DOHH2 (cell line): ENCODE results near the gene SLITRK1.

Experiments
- H3F3A ChIP-seq: fragments of 200-600 bp; sonication (generic), shearing (Covaris generic); 2 replicates; pipeline ENCODE4 v1.6.0; 2016; ENCODE audit warnings: antibody characterized with exemption, mild to moderate bottlenecking; ENCODE audit not compliant: control insufficient read depth, insufficient read depth
- H3K27ac ChIP-seq: fragments of 200-600 bp; sonication (generic); 2 replicates; pipeline ENCODE4 v1.5.1; 2014; ENCODE audit warnings: low read depth, mild to moderate bottlenecking, low read length, moderate library complexity
- H3K27me3 ChIP-seq: fragments of 200-600 bp; sonication (generic); 2 replicates; pipeline ENCODE4 v1.6.1; 2014; ENCODE audit warnings: mild to moderate bottlenecking, low read length, mixed read lengths; ENCODE audit not compliant: control insufficient read depth
- H3K36me3 ChIP-seq: fragments of 200-600 bp; sonication (generic); 2 replicates; pipeline ENCODE4 v1.6.1; 2014; ENCODE audit warnings: mild to moderate bottlenecking, low read length, moderate library complexity, mixed read lengths; ENCODE audit not compliant: control insufficient read depth
- H3K4me1 ChIP-seq: fragments of 200-600 bp; sonication (generic); 2 replicates; pipeline ENCODE4 v1.6.1; 2014; ENCODE audit warnings: mild to moderate bottlenecking, low read length, mixed read lengths; ENCODE audit not compliant: control insufficient read depth
- H3K4me2 ChIP-seq: fragments of 200-600 bp; sonication (generic); 2 replicates; pipeline ENCODE4 v1.6.0; 2014; ENCODE audit warnings: mild to moderate bottlenecking, low read length, moderate library complexity
- H3K4me3 ChIP-seq: fragments of 200-600 bp; sonication (generic); 2 replicates; pipeline ENCODE4 v1.5.1; 2014; ENCODE audit warnings: mild to moderate bottlenecking, low read length, mixed read lengths
- H3K79me2 ChIP-seq: fragments of 200-600 bp; sonication (generic); 2 replicates; pipeline ENCODE4 v1.6.1; 2014; ENCODE audit warnings: mild to moderate bottlenecking, low read length, mixed read lengths; ENCODE audit not compliant: control insufficient read depth
- H3K9me2 ChIP-seq: fragments of 200-600 bp; sonication (generic); replicated peaks from 2 replicates; pipeline ENCODE4 v1.6.1; 2014; ENCODE audit warnings: mild to moderate bottlenecking, low read length, mixed read lengths; ENCODE audit not compliant: control insufficient read depth
- H3K9me3 ChIP-seq: fragments of 200-600 bp; sonication (generic); 2 replicates; pipeline ENCODE4 v1.6.1; 2014; ENCODE audit warnings: antibody characterized with exemption, low read length, mixed read lengths; ENCODE audit not compliant: control insufficient read depth, insufficient read depth
- H4K20me1 ChIP-seq: fragments of 200-600 bp; sonication (generic); 2 replicates; pipeline ENCODE4 v1.6.0; 2014; ENCODE audit warnings: low read depth, mild to moderate bottlenecking, antibody characterized with exemption, low read length, moderate library complexity; ENCODE audit not compliant: control insufficient read depth, insufficient read depth
- EZH2phosphoT487 ChIP-seq: fragments of 200-600 bp; sonication (generic); IDR thresholded peaks from 2 replicates; pipeline ENCODE4 v1.6.1; 2017; ENCODE audit warnings: borderline replicate concordance, mild to moderate bottlenecking, antibody characterized with exemption, low read length, moderate library complexity, mixed read lengths
- TF ChIP-seq, protein P1 (sequence below): fragments of 200-600 bp; sonication (generic); IDR thresholded peaks from one replicate; pipeline ENCODE4 v1.5.1; 2014; ENCODE audit warnings: antibody characterized with exemption, mild to moderate bottlenecking, low read depth, low read length; ENCODE audit not compliant: poor library complexity, severe bottlenecking

Gene SLITRK1

DNA sequence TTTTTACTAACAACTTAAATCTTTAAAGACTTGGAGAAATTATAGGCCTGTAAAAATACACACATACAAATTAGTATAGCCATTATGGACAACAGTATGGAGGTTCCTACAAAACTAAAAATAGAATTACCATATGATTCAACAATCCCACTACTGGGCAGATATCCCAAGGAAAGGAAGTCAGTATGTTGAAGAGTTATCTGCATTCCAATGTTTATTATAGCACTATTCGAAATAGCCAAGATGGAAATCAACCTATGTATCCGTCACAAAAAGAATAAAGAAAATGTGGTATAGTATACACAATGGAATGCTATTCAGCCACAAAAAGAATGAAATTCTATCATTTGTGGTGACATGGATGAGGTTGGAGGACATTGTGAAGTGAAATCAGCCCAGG is 37.2 kb downstream of the SLITRK1 start:
- Histone ChIP-seq H4K20me1 (no peaks in the 10 kb centered on the region), H3K9me3 (no peaks in the 10 kb centered on the region), H3K4me2 (no peak overlapping the region), H3K4me1 (no peaks in the 10 kb centered on the region), H3F3A (no peaks in the 10 kb centered on the region), H3K36me3 (no peaks in the 10 kb centered on the region), H3K27me3 (no peaks in the 10 kb centered on the region), H3K9me2 (no peaks in the 10 kb centered on the region), H3K27ac (no peak overlapping the region), H3K79me2 (no peaks in the 10 kb centered on the region), H3K4me3 (no peak overlapping the region)
- no peak for TF ChIP-seq EZH2phosphoT487
- TF ChIP-seq, protein P1, sequence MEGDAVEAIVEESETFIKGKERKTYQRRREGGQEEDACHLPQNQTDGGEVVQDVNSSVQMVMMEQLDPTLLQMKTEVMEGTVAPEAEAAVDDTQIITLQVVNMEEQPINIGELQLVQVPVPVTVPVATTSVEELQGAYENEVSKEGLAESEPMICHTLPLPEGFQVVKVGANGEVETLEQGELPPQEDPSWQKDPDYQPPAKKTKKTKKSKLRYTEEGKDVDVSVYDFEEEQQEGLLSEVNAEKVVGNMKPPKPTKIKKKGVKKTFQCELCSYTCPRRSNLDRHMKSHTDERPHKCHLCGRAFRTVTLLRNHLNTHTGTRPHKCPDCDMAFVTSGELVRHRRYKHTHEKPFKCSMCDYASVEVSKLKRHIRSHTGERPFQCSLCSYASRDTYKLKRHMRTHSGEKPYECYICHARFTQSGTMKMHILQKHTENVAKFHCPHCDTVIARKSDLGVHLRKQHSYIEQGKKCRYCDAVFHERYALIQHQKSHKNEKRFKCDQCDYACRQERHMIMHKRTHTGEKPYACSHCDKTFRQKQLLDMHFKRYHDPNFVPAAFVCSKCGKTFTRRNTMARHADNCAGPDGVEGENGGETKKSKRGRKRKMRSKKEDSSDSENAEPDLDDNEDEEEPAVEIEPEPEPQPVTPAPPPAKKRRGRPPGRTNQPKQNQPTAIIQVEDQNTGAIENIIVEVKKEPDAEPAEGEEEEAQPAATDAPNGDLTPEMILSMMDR: no peak

DNA sequence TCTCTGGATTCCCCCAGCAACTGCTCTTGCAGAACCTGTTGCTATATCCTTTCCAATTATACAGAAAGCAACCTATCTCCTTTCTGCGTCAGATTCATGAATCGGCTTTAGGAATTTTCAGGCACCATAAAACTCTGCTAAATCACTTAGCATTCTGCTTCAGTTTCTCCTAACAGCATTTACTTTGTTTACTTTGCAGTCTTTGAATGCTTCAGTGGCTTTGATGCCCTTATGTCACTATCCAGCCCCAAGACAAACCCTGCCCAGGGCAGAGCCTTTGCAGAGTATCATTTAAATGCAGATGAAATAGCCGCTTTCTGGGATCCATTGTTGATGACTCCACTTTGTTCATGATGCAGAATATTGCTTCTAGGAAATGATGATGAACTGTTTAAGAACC is 43.1 kb downstream of the SLITRK1 start:
- Histone ChIP-seq H3K36me3 (no peaks in the 10 kb centered on the region), H4K20me1 (no peaks in the 10 kb centered on the region), H3F3A (no peaks in the 10 kb centered on the region), H3K4me1 (no peaks in the 10 kb centered on the region), H3K27ac (no peak overlapping the region), H3K79me2 (no peaks in the 10 kb centered on the region), H3K9me3 (no peaks in the 10 kb centered on the region), H3K9me2 (no peaks in the 10 kb centered on the region), H3K27me3 (no peaks in the 10 kb centered on the region), H3K4me3 (no peak overlapping the region), H3K4me2 (no peak overlapping the region)
- TF ChIP-seq, protein P1: no peak
- no peak for TF ChIP-seq EZH2phosphoT487

DNA sequence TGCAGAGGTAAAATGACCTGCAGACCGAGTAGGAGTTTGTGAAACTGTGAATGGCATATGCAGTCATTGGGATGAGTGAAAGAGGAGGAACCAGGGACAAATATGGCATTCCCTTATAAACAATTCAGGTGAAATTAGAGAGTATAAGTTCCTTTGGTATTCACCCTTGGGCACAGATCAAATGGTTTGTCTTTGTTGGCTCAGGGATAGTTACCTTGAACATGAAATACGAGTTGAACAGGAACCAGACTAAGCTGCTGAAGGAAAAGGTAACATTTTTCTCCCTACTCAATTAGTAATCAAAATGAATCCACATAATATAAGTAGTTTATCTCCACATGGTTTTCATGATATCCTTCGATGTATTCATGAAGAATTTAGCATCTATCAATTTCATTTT is 50.5 kb downstream of the SLITRK1 start:
- no peaks in the 10 kb centered on the region for H3K9me3 ChIP-seq
- no peak overlapping the region for H3K27ac ChIP-seq
- TF ChIP-seq, protein P1: no peak
- TF ChIP-seq EZH2phosphoT487: no peak
- H3K79me2 ChIP-seq: no peaks in the 10 kb centered on the region
- no peaks in the 10 kb centered on the region for H3K9me2 ChIP-seq
- no peak overlapping the region for H3K4me3 ChIP-seq
- H3K4me1 ChIP-seq: no peaks in the 10 kb centered on the region
- no peak overlapping the region for H3K4me2 ChIP-seq
- H3F3A ChIP-seq: no peaks in the 10 kb centered on the region
- no peaks in the 10 kb centered on the region for H3K27me3 ChIP-seq
- H4K20me1 ChIP-seq: no peaks in the 10 kb centered on the region
- no peaks in the 10 kb centered on the region for H3K36me3 ChIP-seq

DNA sequence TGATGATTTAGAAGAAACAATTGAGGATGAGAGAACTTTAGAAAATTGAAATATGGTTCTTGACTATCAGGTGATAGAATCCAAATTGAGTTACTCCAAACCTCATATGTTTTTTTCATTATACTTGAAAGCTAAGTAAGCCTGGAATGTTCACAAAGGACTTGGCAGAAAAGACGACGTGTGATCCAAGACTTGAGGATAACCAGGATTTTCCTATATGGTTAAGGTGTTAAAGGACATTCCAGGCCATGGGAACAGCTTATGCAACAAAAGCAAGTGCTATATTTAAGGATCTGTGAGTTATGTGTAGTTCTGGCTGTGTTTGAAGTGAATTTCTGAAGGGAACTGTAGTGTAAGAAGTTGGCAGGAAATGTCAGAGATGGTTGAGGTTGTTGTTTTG is 52.5 kb downstream of the SLITRK1 start:
- Histone ChIP-seq H3K27ac (no peak overlapping the region), H3F3A (no peaks in the 10 kb centered on the region), H3K79me2 (no peaks in the 10 kb centered on the region), H3K36me3 (no peaks in the 10 kb centered on the region), H3K27me3 (no peaks in the 10 kb centered on the region), H3K4me2 (no peak overlapping the region), H3K9me3 (no peaks in the 10 kb centered on the region), H3K4me1 (no peaks in the 10 kb centered on the region), H4K20me1 (no peaks in the 10 kb centered on the region), H3K4me3 (no peak overlapping the region), H3K9me2 (no peaks in the 10 kb centered on the region)
- TF ChIP-seq, protein P1: no peak
- TF ChIP-seq EZH2phosphoT487: no peak
